GM21825 (cell line): ENCODE data around the gene TXN2.
"Not testable (repeated sequence)": the region's sequence is repeated elsewhere in the genome, so short reads cannot be mapped to it uniquely, and the experiment has no call there.

Experiments
- ATAC-seq: cut with Tn5 transposase; IDR thresholded peaks from one replicate; pipeline ENCODE4 v1.9.1; 2021; ENCODE audit warnings: mild to moderate bottlenecking, moderate library complexity; ENCODE audit not compliant: unreplicated experiment

The TXN2 gene

GRCh38 chr22:36456464-36456845 lies 25.0 kb downstream of the TXN2 start:
- ATAC-seq = no peak

GRCh38 chr22:36455571-36456463 lies 25.6 kb downstream of the TXN2 start:
- no peak for ATAC-seq

GRCh38 chr22:36454916-36455570 lies 26.4 kb downstream of the TXN2 start:
- ATAC-seq = peak; percentile 64

- no peak for ATAC-seq
Observed at GRCh38 chr22:36453855-36454378, 27.5 kb downstream of the TXN2 start.

GRCh38 chr22:36452978-36453607 lies 28.3 kb downstream of the TXN2 start:
- ATAC-seq = not testable (repeated sequence)

GRCh38 chr22:36452250-36452977 lies 29.0 kb downstream of the TXN2 start:
- ATAC-seq = no peak

- ATAC-seq = not testable (repeated sequence)
Observed at GRCh38 chr22:36450923-36451322, 30.5 kb downstream of the TXN2 start.

GRCh38 chr22:36449596-36450175 lies 31.8 kb downstream of the TXN2 start:
- ATAC-seq = no peak

GRCh38 chr22:36447632-36448031 lies 33.8 kb downstream of the TXN2 start:
- ATAC-seq = no peak

GRCh38 chr22:36445158-36445668 lies 36.2 kb downstream of the TXN2 start:
- no peak for ATAC-seq

GRCh38 chr22:36443198-36443770 lies 38.2 kb downstream of the TXN2 start:
- ATAC-seq = no peak

GRCh38 chr22:36442506-36443197 lies 38.8 kb downstream of the TXN2 start:
- ATAC-seq = no peak

GRCh38 chr22:36440429-36441002 lies 40.9 kb downstream of the TXN2 start:
- ATAC-seq = no peak

GRCh38 chr22:36439481-36440271 lies 41.8 kb downstream of the TXN2 start:
- no peak for ATAC-seq

- ATAC-seq = peak; percentile 65
Observed at GRCh38 chr22:36435516-36436415, 45.7 kb downstream of the TXN2 start.

GRCh38 chr22:36433318-36434231 lies 47.9 kb downstream of the TXN2 start:
- no peak for ATAC-seq
